Measurements from ENCODE around the gene GAS2. TPM values are rescaled to one million over a fixed set of nuclear protein-coding genes. Genes with fewer than 3 reads are reported as not detected.

GAS2 gene
- total RNA-seq, 3 donors from 2014 or later = 0.96 to 22.1 (median 10.2) TPM

GRCh38 chr11:22851477-22851876, 185.1 kb downstream of the GAS2 start:
- Histone ChIP-seq H3K36me3 (no peaks in the 10 kb centered on the region), H3K4me1 (no peaks in the 10 kb centered on the region), H3K9me3 (peaks cover 0 to 8% of the 10 kb centered on the region in 2 donors), H3K4me3 (no peak overlapping the region), H3K27me3 (no peaks in the 10 kb centered on the region), H3K27ac (no peak overlapping the region)
- intact Hi-C loops (cut with DNase I; ENCODE audit: low total_unique reads) = no loop called here
- DNase-seq (ENCODE audit: low spot score in 2 of 2) = no peak
- TF ChIP-seq, protein P1, sequence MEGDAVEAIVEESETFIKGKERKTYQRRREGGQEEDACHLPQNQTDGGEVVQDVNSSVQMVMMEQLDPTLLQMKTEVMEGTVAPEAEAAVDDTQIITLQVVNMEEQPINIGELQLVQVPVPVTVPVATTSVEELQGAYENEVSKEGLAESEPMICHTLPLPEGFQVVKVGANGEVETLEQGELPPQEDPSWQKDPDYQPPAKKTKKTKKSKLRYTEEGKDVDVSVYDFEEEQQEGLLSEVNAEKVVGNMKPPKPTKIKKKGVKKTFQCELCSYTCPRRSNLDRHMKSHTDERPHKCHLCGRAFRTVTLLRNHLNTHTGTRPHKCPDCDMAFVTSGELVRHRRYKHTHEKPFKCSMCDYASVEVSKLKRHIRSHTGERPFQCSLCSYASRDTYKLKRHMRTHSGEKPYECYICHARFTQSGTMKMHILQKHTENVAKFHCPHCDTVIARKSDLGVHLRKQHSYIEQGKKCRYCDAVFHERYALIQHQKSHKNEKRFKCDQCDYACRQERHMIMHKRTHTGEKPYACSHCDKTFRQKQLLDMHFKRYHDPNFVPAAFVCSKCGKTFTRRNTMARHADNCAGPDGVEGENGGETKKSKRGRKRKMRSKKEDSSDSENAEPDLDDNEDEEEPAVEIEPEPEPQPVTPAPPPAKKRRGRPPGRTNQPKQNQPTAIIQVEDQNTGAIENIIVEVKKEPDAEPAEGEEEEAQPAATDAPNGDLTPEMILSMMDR (IDR thresholded peaks at IDR 0.05) = no peak
- TF ChIP-seq POLR2A (IDR thresholded peaks at IDR 0.05) (no peak), POLR2AphosphoS5 (IDR thresholded peaks at IDR 0.05) (no peak)

- Histone ChIP-seq H3K36me3 (no peaks in the 10 kb centered on the region), H3K4me3 (no peak overlapping the region), H3K27ac (no peak overlapping the region), H3K27me3 (no peaks in the 10 kb centered on the region), H3K9me3 (no peaks in the 10 kb centered on the region), H3K4me1 (no peaks in the 10 kb centered on the region)
- TF ChIP-seq, protein P1 (IDR thresholded peaks at IDR 0.05) = no peak
- DNase-seq (ENCODE audit: low spot score in 2 of 2) = no peak
- intact Hi-C loops (cut with DNase I; ENCODE audit: low total_unique reads) = no loop called here
These were observed 193.3 kb downstream of the GAS2 start for GRCh38 chr11:22859756-22860155.

GRCh38 chr11:22860241-22860640, 193.8 kb downstream of the GAS2 start, which contains the start of gene CCDC179:
CCDC179 (minus strand) TSS chr11:22860474; CDS start chr11:22860421, 53 bp downstream.
- no peak for DNase-seq (ENCODE audit: low spot score in 2 of 2)
- TF ChIP-seq POLR2AphosphoS5 (IDR thresholded peaks at IDR 0.05) (no peak), POLR2A (IDR thresholded peaks at IDR 0.05) (no peak)
- TF ChIP-seq, protein P1 (IDR thresholded peaks at IDR 0.05) = no peak
- no peak within 1 kb of the TSS for H3K4me3 ChIP-seq
- intact Hi-C loops (cut with DNase I; ENCODE audit: low total_unique reads) = no loop called here
- H3K27ac ChIP-seq = no peak within 1 kb of the TSS
- H3K27me3 ChIP-seq = no peaks in the 10 kb centered on the region
- no peaks in the 10 kb centered on the region for H3K4me1 ChIP-seq
- H3K36me3 ChIP-seq = no peaks in the 10 kb centered on the region
- no peaks in the 10 kb centered on the region for H3K9me3 ChIP-seq

Other genes starting within 250 kb of the GAS2 start
- 10 to 100 TPM in 1 of 3 donors, 1 to 10 TPM in 2; 3.5 to 12.1 (median 9.2) TPM for gene FANCF, start 40.8 kb upstream of the GAS2 start, total RNA-seq
- gene SVIP, start 163.2 kb downstream of the GAS2 start, total RNA-seq = 10 to 100 TPM in 2 of 3 donors, 1 to 10 TPM in 1; 6.1 to 25.2 (median 12.8) TPM
- not detected for gene CCDC179, start 193.9 kb downstream of the GAS2 start, total RNA-seq